Tibial nerve (tissue), 4 donors: ENCODE data around the gene CEACAM16.

Experiments used
- CTCF ChIP-seq, 5 experiments: fragments of 200-600 bp in 3 of 5; fragments of 450-650 bp in 2 of 5; sonication (generic) in 3 of 5; IDR thresholded peaks; one replicate each; pipeline ENCODE4 v1.5.1; 2016 to 2019; ENCODE audit warnings: antibody characterized with exemption in 5 of 5, mild to moderate bottlenecking in 3 of 5, moderate library complexity in 2 of 5
- EP300 ChIP-seq, 2 donors: sonication (generic); formaldehyde crosslinking; IDR thresholded peaks; one replicate each; pipeline ENCODE4 v1.6.1; 2017; ENCODE audit warnings: antibody characterized with exemption in 2 of 2, mild to moderate bottlenecking in 1 of 2

DNA sequence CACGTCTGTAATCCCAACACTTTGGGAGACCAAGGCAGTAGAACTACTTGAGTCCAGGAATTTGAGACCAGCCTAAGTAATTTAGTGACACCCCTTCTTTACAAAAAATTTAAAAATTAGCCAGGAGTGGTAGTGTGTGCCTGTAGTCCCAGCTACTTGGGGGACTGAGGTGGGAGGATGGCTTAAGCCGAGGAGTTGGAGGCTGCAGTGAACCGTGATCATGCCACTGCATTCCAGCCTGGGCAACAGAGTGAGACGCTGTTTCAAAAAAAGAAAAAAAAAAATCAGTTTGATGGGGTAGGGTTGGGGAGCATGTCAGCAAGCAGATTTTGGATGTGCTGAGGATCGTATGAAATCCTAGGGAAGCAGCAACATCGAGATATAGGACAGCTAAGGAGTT, 23.4 kb upstream of the CEACAM16 start:
- TF ChIP-seq CTCF (IDR thresholded peaks at IDR 0.05) (no peak), EP300 (IDR thresholded peaks at IDR 0.05) (no peak)
